Fibroblast of lung (primary cell): ENCODE data around the gene FBN1. TPM values are rescaled to one million over a fixed set of nuclear protein-coding genes. Genes with fewer than 3 reads are reported as not detected.

ENCODE experiments used
- DNase-seq, 2 donors: peaks; one replicate each; pipeline versions ENCODE4 v3.0.0 to v3.0.0-alpha.2; 2010; ENCODE audit warnings: low read depth in 2 of 2
- H2AFZ ChIP-seq: 2 replicates; pipeline ENCODE4 v1.5.1; 2012; ENCODE audit warnings: low read length, control low read depth, inconsistent platforms
- H3K27ac ChIP-seq: 2 replicates; pipeline ENCODE4 v1.5.1; 2011; ENCODE audit warnings: low read length, control low read depth; ENCODE audit not compliant: insufficient read depth
- H3K27me3 ChIP-seq: 2 replicates; pipeline ENCODE4 v1.5.1; 2011; ENCODE audit warnings: mild to moderate bottlenecking, low read length; ENCODE audit not compliant: control insufficient read depth, insufficient read depth
- H3K36me3 ChIP-seq: 2 replicates; pipeline ENCODE4 v1.5.1; 2011; ENCODE audit warnings: low read length; ENCODE audit not compliant: control insufficient read depth, insufficient read depth
- H3K4me1 ChIP-seq: 2 replicates; pipeline ENCODE4 v1.5.1; 2011; ENCODE audit warnings: low read length; ENCODE audit not compliant: control insufficient read depth, insufficient read depth; ENCODE audit errors: extremely low read depth
- H3K4me2 ChIP-seq: 2 replicates; pipeline ENCODE4 v1.5.1; 2011; ENCODE audit warnings: low read length, control low read depth; ENCODE audit not compliant: insufficient read depth; ENCODE audit errors: extremely low read depth
- H3K4me3 ChIP-seq, 4 experiments: fragments of 200-600 bp in 1 of 4; sonication (generic) in 1 of 4; replicated peaks in 1 of 4; 2 replicates each; pipeline ENCODE4 v1.5.1; 2011 to 2016; ENCODE audit warnings: low read length in 4 of 4, low read depth in 3 of 4, mild to moderate bottlenecking in 3 of 4, control low read depth in 2 of 4, inconsistent platforms in 1 of 4, mixed read lengths in 1 of 4; ENCODE audit not compliant: insufficient read depth in 1 of 4; ENCODE audit errors: control extremely low read depth in 1 of 4
- H3K79me2 ChIP-seq: 2 replicates; pipeline ENCODE4 v1.5.1; 2012; ENCODE audit warnings: mild to moderate bottlenecking, low read length, inconsistent platforms; ENCODE audit not compliant: control insufficient read depth, insufficient read depth
- H3K9ac ChIP-seq: 2 replicates; pipeline ENCODE4 v1.5.1; 2011; ENCODE audit warnings: mild to moderate bottlenecking, low read length, control low read depth; ENCODE audit not compliant: insufficient read depth
- H3K9me3 ChIP-seq: 2 replicates; pipeline ENCODE4 v1.5.1; 2012; ENCODE audit warnings: low read depth, low read length; ENCODE audit not compliant: control insufficient read depth, insufficient read depth
- H4K20me1 ChIP-seq: 2 replicates; pipeline ENCODE4 v1.5.1; 2011; ENCODE audit warnings: low read length; ENCODE audit not compliant: control insufficient read depth, insufficient read depth; ENCODE audit errors: extremely low read depth
- EZH2 ChIP-seq: IDR thresholded peaks from 2 replicates; pipeline ENCODE4 v1.5.1; 2012; ENCODE audit warnings: low read length, control low read depth, mild to moderate bottlenecking; ENCODE audit errors: missing control alignments
- polyA plus RNA-seq, 2 donors: library from polyadenylated mRNA; depleted of rRNA in 1 of 2; stranded (reverse) in 1 of 2; unstranded in 1 of 2; fragments of >200 nt; gene quantifications; 2 replicates each; pipeline ENCODE4 v1.2.1, GENCODE V29; 2011 to 2012; ENCODE audit warnings: missing spikeins in 1 of 2
- total RNA-seq: library from RNA; depleted of rRNA; stranded (reverse); fragments of >200 nt; gene quantifications from 2 replicates; pipeline ENCODE4 v1.2.1, GENCODE V29; 2014
- TF ChIP-seq, protein P1 (sequence below), 2 donors: IDR thresholded peaks in 1 of 2; conservative IDR thresholded peaks in 1 of 2; 1 replicate in 1 of 2; 2 replicates in 1 of 2; pipeline ENCODE4 v1.5.1; 2011 to 2012; ENCODE audit warnings: low read length in 2 of 2, control low read depth in 1 of 2, inconsistent platforms in 1 of 2, low read depth in 1 of 2, mild to moderate bottlenecking in 1 of 2

Gene FBN1
- total and polyA plus RNA-seq, 2 donors (not counting 1 experiment from before 2014, with no cell fraction given), result 368 to 446 TPM

DNA sequence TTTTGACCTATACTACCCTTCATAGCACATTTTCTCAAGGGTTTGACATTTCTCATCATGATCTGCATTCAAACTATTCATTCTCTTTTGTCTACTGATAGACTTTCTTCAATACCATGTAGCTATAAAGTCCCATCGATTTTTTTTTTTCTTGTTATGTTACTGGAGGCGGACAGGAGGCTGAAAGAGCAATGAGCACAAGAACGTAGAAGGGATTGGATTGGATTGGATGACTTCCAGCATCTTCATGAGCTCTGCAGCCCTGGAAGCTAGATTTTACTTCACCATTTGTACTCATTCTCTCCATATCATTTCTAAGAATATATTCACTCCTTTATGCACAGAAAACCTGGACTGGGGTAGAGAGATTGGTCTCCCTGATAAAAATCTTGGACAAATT is 271.0 kb downstream of the FBN1 start:
- H3K4me3 ChIP-seq, result no peak overlapping the region
- H3K36me3 ChIP-seq, result no peaks in the 10 kb centered on the region
- no peaks in the 10 kb centered on the region for H3K79me2 ChIP-seq
- no peaks in the 10 kb centered on the region for H4K20me1 ChIP-seq
- DNase-seq, result peak in 1 of 2 donors; percentile 83
- H3K9ac ChIP-seq, result no peak overlapping the region
- peaks cover 6% of the 10 kb centered on the region for H3K4me1 ChIP-seq
- H3K4me2 ChIP-seq, result no peak overlapping the region
- H3K27me3 ChIP-seq, result no peaks in the 10 kb centered on the region
- H3K9me3 ChIP-seq, result no peaks in the 10 kb centered on the region
- H3K27ac ChIP-seq, result no peak overlapping the region
- no peak overlapping the region for H2AFZ ChIP-seq
- TF ChIP-seq, protein P1, sequence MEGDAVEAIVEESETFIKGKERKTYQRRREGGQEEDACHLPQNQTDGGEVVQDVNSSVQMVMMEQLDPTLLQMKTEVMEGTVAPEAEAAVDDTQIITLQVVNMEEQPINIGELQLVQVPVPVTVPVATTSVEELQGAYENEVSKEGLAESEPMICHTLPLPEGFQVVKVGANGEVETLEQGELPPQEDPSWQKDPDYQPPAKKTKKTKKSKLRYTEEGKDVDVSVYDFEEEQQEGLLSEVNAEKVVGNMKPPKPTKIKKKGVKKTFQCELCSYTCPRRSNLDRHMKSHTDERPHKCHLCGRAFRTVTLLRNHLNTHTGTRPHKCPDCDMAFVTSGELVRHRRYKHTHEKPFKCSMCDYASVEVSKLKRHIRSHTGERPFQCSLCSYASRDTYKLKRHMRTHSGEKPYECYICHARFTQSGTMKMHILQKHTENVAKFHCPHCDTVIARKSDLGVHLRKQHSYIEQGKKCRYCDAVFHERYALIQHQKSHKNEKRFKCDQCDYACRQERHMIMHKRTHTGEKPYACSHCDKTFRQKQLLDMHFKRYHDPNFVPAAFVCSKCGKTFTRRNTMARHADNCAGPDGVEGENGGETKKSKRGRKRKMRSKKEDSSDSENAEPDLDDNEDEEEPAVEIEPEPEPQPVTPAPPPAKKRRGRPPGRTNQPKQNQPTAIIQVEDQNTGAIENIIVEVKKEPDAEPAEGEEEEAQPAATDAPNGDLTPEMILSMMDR (conservative IDR thresholded peaks at IDR 0.05 in 1 of 2, IDR thresholded peaks at IDR 0.05 in 1 of 2; ENCODE audit: low read depth in 1 of 2, low read length in 2 of 2), result no peak
- no peak for TF ChIP-seq EZH2

DNA sequence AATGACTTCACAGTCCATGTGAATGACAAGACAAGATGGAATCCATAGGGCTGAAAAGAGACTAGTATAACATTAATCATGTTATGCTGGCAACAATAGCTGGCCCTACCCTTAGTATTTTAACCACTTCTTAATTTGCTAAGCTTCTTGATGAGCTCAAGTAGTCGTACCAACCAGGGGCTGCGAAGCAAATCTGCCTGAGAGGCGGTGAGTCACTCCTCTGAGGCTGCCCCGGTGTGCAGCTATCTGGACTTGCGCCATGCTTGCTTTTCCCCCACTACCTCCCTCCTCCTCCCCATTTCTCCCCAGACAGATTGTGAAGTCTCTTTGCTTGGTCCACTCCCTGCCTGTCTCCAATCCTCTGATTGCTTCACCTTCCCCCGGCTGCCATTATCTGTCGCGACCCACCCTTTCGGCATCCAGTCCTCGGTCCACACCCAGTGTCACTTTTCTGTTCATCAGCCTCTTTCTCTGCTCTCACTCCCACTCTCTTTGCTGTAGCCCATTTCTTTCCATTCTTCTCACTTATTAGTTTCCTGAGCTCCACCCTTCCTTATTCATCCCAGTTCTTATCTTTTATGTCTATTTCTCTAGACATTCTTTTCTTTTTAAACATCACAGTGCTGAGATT is 271.6 kb downstream of the FBN1 start:
- Histone ChIP-seq H3K27me3 (no peaks in the 10 kb centered on the region), H2AFZ (no peak overlapping the region), H3K27ac (no peak overlapping the region), H3K79me2 (no peaks in the 10 kb centered on the region), H3K4me1 (peaks cover 6% of the 10 kb centered on the region), H3K9me3 (no peaks in the 10 kb centered on the region), H3K36me3 (no peaks in the 10 kb centered on the region), H3K4me2 (peak overlapping the region; percentile 45), H4K20me1 (no peaks in the 10 kb centered on the region), H3K9ac (no peak overlapping the region), H3K4me3 (no peak overlapping the region)
- no peak for TF ChIP-seq EZH2
- TF ChIP-seq, protein P1 (conservative IDR thresholded peaks at IDR 0.05 in 1 of 2, IDR thresholded peaks at IDR 0.05 in 1 of 2; ENCODE audit: low read depth in 1 of 2, low read length in 2 of 2), result no peak
- DNase-seq, result peak; percentile 69 to 98

DNA sequence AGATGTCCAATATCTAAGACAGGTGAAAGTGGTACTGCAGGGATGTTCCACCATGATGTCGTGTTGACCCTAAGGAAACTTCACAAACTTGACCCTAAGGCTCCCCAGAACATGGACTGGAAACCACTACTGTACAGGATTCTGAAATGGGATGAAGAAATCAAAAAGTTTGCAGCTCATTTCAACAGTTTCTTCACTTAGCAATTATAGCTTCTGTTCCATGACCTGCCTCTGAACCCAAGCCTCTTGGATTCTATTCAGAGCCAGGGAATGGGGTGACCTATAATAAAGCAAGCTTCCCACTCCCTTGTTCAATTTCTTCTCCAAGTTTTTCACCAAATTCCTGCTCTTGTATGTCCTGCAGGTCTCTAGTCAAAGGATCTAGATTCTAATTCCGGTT is 273.5 kb downstream of the FBN1 start:
- no peak for TF ChIP-seq EZH2
- TF ChIP-seq, protein P1 (conservative IDR thresholded peaks at IDR 0.05 in 1 of 2, IDR thresholded peaks at IDR 0.05 in 1 of 2; ENCODE audit: low read depth in 1 of 2, low read length in 2 of 2), result no peak
- Histone ChIP-seq H3K79me2 (no peaks in the 10 kb centered on the region), H3K4me3 (no peak overlapping the region)

More for the DNA sequence above, 273.5 kb downstream of the FBN1 start:
- no peaks in the 10 kb centered on the region for H3K36me3 ChIP-seq
- H2AFZ ChIP-seq, result no peak overlapping the region
- no peak overlapping the region for H3K27ac ChIP-seq
- no peak overlapping the region for H3K9ac ChIP-seq
- no peaks in the 10 kb centered on the region for H3K9me3 ChIP-seq
- H4K20me1 ChIP-seq, result no peaks in the 10 kb centered on the region
- no peaks in the 10 kb centered on the region for H3K27me3 ChIP-seq
- peaks cover 6% of the 10 kb centered on the region for H3K4me1 ChIP-seq
- H3K4me2 ChIP-seq, result no peak overlapping the region
- DNase-seq, result no peak
